ENCODE results near the gene AKAP13.

AKAP13 gene

DNA sequence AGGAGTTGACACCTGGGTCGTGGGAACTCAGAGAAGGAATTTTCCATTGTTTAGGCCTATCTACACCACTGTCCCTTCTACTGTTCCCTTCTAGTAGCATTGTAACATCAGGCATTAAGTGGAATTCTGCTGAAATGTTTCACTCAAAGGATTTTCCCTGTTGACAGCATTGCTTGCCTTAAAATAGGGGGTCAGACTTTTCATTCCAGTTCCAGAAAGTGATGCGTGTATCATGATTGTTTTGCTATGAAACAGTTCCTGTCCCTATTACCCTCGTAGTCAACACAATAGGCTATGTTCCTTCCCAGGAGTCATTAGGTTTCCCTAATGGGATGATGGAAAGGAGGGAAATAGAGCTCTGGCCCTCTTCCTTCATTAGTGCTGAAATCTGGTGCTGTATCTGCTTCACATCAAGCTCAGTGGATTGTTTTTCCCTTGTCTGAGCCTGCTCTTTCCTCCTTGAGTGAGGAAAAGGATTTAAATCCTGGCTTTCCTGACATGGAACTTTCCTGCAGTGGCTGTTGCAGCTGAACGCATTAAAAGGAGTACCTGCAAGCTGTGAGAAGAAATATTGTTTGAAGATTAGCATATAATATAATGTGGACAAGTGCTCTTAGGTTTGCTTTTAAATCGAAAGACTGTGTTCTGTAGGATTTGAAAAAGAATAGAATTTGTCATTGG is 218.5 kb downstream of the AKAP13 start:
- no peak for DNase-seq (ENCODE audit: low read depth)

DNA sequence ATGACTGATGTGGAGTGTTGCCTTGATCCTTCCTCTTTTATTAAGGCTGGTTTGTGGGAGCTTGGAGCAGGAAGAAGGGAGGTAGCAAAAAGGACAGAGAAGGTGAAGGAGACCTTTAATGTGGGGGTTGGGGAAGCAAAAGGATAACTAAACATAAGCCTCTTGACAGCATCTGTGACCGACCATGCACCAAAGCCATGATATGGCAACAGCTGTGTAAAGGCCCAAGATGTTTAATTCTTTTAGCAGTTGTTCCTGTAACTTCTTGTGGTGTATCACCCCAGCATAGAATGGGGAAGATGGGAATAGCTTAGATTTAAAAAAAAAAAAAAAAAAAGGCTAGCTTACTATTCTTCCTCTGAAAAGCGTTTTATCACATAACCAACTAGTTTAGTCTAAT is 219.6 kb downstream of the AKAP13 start:
- DNase-seq (ENCODE audit: low read depth): no peak

DNA sequence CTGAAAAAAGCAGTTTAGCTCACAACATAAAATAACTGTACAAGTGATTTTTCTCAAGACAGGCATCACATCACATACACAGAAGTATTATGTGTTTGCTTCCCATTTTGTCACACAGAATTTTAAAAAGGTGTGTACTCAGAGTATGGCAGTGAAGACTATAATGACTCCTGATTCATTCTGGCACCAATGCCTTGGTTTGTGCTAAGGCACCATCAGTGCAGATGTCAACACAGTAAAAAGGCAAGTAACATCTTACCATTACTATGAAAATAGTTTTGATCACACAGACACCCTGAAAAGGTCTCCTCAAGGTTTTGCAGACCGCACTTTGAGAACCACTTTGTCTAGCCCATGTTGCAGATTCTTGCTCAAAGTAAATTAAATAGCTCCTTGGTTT is 222.8 kb downstream of the AKAP13 start:
- DNase-seq (ENCODE audit: low read depth): no peak

DNA sequence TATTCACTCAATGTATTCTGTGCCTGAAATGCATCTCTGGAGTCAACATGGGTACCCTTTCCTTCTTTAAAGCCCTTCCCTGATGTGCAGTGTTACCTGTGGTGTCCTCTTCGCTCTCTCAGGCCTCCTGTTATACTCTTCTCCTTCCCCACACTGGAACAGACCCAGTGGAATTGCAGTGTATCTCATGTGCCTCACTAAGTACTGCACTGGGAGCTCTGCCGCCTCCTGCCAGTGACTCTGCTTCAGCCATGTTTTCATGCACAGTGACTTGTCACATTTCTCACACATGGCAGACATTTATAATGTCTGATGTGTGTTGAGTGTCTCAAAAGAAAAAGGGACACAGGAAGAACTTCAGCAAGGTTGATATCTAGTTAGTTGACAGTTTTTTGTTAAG is 223.3 kb downstream of the AKAP13 start:
- no peak for DNase-seq (ENCODE audit: low read depth)

DNA sequence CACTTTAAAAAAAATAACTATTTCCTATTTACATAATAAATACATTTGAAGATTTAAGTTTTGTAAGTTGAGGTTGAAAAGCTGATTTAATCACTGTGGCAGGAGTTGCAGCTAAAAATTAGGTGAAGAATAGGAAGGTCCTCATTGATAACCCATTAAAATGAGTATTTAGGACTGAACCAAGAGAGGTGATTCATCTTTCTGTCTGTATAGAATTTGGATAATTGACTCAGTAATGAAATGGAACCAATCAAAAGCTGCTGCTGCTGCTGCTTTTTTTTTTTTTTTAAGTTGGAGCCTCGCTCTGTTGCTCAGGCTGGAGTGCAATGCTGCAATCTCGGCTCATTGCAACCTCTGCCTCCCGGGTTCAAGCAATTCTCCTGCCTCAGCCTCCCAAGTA is 223.8 kb downstream of the AKAP13 start:
- no peak for DNase-seq (ENCODE audit: low read depth)

DNA sequence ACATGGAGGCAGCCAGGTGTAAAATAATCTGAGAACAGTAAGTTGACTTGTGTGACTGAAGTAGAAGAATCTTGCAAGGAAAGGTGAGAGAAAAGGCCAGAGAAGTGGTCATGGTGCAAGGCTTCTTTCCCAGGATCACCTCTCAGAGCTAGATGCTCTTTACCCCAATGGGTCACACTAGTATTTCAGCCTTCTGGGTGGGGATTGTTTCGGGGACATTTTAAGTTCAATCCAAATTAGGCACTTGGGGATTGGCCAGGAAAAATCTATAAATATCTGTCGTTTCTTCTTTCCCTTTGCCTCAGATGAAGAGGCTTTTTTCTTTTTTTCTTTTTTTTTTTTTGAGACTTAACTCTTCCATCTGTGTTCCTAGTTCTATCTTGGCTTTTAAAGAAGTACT is 226.3 kb downstream of the AKAP13 start:
- DNase-seq (ENCODE audit: low read depth): no peak

DNA sequence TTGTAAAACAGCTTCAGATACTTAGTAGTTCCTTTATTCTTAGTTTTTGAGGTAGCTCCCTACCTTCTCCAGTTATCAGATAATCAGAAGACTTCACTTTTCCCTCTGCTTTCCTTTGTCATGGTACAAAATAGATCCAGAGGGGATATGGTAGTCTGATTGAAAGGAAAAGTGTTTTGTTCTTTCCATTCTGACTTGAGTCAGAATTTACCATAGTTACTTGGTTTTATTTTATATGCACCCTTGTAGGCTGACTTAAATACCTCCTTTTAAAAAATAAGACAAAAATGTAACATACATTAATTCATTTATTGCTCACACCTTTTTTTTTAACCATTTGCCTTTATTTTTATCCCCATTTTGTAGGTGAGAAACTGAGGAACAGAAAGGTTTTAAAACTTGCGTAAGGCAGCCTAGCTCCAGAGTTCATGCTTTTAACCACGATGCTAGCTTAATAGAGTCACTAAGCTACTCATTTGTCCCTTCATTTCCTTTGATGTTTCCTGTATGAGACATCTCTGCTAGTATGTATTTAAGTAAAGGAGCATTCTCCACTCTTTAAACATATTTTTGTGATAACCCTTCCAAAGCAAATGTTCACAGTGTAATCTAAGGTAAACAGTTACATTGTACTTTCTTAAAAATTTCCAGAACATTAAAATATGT is 226.9 kb downstream of the AKAP13 start:
- no peak for DNase-seq (ENCODE audit: low read depth)

DNA sequence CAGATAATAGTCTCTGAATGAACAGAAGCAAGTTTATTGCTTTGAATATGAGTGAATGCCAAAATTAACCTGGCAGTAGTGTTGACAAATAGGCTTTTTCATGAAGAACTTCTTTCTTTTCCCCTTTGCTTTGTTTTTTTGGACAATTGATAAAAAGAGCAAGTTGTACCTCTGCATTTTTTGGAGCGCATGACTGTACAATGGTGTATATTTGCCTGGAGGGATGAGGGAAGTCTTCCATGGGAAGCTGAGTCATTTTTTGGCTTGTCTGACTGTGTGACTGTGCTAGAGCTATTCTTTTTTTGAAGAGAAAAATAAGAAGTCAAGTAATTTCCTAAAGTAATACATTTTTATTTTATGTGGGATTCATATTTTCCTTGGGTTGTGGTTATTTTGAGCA is 227.4 kb downstream of the AKAP13 start:
- DNase-seq (ENCODE audit: low read depth): peak; percentile 68

DNA sequence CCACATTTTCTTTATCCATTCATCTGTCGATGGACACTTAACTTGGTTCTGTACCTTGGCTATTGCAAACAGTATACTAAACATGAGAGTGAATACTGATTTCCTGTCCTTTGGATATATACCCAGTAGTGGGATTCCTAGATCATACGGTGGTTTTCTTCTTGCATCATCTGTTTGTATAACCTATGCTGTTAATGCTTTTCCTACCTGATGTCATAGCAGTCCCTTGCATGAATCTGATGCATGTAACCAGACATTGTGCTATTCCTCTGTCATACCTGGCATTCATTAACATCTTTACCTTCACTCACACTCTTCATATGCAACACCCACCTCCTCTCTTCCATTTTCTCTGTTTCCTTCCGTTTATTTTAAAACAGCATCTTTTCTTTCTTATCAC is 229.1 kb downstream of the AKAP13 start:
- no peak for DNase-seq (ENCODE audit: low read depth)

DNA sequence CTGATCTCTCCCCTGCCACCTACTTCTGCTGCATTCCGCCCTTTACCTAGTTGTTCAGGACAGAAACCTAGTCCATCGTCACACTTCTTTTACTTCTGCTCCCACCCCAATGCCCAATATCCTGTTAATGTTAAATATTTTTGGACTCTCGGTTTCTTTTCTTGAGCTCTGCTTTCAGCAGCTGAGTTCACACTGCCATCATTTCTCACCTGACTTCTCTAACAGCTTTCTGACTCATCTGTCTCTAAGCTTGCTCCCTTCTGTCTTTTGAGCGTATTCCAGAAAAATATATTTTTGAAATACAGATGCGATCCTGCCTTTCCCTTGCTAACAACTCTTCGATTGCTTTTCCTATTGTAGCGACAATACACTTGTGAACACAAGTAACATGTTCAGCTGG is 231.0 kb downstream of the AKAP13 start:
- DNase-seq (ENCODE audit: low read depth): no peak

DNA sequence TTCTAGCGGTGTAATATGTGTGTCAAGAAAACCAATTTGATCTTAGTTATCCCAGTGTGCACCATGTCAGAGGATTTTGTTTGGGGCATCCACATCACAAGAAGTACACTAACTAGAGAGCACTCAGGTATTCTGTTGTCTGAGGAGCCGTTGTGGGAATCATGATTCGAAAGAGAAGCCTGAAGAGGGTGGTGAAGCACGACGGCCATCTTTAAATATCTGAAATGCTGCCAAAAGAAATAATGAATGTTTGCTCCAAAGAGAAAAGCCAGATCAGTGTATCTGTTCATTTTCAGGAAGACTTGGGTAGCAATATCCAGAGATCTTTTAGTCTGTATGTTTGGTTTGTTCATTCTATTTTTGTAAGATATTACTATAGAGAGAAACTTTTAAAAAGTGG is 233.7 kb downstream of the AKAP13 start:
- no peak for DNase-seq (ENCODE audit: low read depth)

DNA sequence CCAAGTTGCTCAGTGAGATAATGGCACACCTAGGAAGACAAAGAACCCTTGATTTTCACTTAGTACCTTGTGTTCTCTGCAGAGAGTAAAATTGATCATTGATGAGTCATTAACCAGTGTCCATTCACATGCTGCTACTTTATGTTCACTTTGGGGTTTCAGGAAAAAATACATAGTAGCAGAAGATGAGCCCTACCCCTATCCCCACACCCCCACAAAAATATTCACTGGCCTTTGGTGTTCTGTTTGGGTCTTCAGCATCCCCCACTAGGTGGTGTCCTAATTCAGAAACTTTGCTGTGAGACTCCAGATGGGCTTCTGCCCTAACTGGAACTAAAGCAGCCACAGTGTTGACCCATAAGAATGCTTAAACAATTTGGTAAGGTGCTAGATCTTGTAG is 235.5 kb downstream of the AKAP13 start:
- DNase-seq (ENCODE audit: low read depth): peak; percentile 54

DNA sequence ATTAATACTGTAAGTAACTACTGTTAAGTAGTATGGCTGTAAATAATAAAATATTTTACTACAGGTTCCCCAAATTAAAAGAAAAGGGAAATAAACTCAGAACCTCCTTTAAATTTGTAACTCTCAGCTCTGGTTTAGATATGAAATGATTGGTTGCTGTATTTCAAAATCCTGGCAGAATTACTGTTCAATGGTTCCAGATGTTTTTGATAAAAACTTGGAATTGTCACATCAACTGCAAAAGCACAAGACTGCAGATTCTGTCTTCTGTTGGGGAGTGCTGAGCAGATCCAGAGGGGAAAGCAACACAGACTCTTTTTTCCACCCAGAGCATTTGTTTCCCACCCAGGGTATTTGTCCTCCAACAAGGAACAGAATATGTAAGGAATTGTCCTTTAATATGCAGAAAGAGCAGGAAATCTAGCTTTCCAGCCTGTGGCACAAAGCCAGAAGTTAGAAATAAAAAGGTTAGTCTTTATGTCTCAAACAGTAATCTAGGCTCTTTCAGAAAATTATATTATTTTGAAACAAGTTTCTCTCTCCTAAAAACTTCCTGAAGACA is 236.2 kb downstream of the AKAP13 start:
- DNase-seq (ENCODE audit: low read depth): peak; percentile 81

DNA sequence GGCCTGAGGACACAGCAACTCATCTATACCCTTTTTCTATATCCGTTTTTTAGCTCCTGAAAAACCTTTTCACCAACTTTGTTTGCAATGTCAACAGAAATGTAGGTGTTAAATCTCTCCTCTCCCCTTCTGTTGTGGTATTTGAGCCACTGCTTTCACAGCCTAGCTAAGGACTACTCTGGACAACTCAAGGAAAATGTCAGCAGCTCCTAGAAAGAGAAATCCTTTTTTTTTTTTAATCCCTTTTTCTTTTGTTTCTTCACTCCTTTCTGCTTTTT is 237.8 kb downstream of the AKAP13 start:
- no peak for DNase-seq (ENCODE audit: low read depth)

DNA sequence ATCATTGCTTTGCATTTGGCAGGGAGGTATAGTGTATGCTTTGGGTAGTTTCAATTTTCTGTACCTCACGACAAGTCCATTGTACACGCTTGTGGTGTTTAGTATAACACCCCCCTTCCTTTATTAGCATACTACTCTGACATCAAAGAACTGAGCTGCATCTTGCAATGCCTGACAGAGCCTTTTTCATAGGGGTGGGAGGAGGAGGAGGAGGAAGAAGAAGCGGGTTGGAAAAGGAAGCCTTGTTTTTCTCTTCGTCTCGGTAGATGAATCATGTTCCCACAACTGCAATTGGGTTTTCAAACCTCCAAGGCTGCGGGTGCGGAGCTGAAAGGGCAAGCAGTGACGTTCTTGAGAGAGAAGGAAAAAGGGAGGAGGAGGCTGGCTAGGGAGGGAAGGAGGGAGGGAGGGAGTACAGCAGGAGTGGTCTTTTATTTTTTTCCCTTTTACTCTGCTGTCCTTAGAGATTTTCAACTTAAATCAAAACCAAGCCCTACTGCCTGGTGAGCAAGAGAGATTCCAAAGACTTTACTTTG is 238.6 kb downstream of the AKAP13 start:
- DNase-seq (ENCODE audit: low read depth): peak; percentile 96

DNA sequence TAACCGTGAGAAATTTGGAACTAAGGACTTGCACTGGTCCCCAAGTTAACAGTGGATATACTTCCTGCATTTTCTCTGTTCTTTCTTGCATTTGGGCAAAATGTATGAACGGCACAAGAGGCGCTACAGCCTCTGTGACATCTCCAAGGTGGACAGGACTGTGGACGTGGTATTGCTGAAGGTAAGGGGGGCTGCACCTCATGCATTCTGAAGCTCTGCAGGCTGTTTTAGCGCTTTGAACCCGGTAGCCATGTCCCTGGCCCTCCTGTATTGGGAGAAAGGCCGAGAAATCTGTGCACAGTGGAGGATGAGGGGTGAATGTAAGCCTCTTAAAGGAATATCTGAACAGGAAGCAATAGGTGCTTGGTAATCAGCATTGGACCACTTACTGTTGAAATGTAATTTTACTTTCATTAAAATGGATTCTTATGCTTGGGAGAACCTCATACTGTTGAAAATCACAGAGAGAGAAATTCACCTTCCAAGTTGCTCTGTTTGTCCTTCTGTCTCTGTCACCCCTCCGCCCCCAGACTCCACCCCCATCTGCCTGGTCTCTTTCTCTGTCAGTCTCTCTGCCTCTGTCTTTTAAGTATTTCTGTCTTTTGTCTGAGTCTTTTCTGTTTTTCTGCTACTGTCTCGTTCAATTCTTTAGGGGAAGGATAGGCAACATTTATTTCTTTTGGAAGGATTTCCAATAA is 239.7 kb downstream of the AKAP13 start:
- no peak for DNase-seq (ENCODE audit: low read depth)

DNA sequence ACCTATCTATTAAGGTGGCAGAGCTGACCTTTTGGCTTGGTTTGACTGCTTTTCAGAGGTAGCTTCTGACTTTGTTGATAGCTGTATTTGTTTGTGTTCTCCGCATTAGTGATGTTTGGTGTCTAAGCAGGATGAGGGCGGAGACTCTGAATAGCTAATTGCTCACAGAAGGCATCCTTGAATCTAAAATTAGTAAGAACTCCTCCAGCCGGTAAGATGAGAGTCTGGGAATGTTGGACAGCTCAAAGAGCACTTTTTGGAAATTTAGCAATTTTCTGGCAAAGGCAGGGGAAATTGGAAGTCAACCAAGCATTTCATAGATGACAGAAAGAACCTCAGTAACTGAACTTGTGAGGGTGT is 240.3 kb downstream of the AKAP13 start:
- peak; percentile 93 for DNase-seq (ENCODE audit: low read depth)

DNA sequence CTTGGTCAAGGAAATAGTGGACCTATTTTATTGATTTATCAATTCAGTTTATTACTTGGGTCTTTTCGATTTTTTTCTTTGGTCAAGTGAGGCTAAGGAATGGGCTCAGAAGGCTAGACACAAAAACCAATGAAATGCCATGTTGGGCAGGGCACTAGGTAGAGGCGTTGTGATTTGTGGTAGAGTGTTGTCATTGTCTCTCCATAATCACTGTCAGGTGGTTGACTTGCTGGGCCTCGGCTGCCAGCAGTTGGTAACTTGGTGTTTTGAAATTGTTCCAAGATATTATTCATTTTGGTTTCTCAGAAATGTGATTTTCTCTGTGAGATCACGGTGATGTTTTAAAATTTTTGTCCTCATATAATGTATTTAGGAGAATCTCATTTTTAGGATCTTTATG is 240.7 kb downstream of the AKAP13 start:
- peak; percentile 73 for DNase-seq (ENCODE audit: low read depth)

DNA sequence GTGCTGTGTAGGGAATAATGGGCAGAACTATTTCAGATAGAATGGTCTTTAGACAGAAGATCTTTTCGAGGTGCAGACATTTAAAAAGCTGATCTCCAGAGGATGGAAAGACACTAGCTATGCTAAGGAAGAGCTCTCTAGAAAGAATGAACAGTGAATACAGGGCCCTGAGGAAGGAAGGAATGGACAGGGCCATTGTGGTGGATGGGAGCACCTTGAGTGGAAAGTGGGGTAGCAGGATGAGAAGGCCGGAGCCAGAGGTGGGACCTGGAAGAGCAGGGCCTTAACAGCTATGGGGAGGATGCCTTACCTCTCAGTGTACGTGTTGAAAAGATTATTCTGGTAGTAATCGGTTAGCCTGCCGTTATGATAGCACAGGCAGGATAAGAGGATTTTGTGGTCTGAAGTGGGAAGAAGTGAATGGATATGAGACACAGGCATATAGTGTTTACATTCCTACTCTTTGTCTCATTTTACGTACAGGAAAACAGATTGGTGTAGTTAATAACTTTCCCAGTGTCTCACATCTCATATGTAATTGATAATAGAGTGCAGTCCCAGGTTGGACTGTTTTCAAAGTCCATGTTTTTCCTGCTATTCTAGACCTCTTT is 241.9 kb downstream of the AKAP13 start:
- peak; percentile 70 for DNase-seq (ENCODE audit: low read depth)

DNA sequence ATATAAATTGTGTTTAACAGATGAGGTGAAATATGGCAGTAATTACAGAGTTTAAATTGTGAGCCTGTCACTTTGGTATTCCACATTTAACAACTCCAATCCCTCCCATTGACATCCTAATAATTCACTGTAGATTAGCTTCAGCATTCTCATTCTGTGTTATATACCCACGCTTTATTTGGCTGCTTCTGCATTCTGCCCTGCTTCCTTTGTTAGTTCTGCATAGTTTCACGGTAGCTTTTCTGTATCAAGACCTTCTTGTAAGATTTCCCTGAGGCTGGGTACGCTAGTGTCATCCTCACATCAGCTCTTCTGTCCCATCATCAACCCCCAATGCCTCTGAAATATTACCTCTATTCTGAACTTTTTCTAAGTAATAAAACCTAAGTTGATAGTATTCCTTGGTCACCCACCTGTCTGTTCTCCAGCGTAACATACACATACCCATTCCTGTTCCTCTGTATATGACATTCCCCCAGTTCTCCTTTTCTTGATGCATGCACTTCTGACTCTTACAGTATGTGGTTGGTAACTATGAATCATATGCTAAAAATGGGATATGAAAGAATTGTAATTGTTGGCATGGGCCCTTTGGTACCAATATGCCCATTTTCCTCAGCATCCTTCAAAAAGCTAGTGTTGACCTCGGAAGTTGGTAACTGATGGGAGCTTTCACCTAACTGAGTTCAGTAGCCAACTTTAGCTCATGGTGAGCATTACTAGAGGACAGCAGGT is 243.1 kb downstream of the AKAP13 start:
- DNase-seq (ENCODE audit: low read depth): peak; percentile 51

DNA sequence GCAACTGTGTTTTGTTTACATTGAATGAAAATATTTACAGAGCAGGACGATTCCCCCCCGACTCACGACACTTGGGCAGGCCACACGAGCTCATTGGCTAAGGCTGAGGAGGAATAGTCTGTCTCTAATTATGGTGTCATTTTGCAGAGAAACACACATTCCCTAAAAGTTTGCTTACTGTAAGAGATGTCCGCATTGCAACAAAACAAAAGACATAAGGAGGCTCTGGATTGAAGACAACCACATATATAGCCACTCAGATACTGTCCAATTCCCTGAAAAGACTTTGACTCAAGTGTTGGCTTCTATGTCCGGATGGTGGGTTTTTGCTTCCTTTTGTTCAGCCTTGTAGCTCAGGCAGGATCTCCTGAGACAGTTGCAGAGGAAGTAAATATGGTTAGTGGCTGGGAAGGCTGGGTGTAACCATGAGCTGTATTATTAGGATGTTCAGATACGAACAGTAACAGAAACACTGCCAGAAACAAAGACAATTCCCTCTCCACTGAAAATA is 243.9 kb downstream of the AKAP13 start:
- peak; percentile 71 for DNase-seq (ENCODE audit: low read depth)
